Activated CD4-positive, alpha-beta T cell treated with anti-CD3 and anti-CD28 coated beads for 36 hours (primary cell): ENCODE data around the gene VAMP3. TPM values are rescaled to one million over a fixed set of nuclear protein-coding genes. Genes with fewer than 3 reads are reported as not detected.
"Not testable (repeated sequence)": the region's sequence is repeated elsewhere in the genome, so short reads cannot be mapped to it uniquely, and the experiment has no call there.

ENCODE experiments used
- ATAC-seq: fragments of 200-7000 bp; cut with Tn5 transposase; one replicate; pipeline ENCODE4 v1.10.0; 2021; ENCODE audit warnings: mild to moderate bottlenecking, moderate library complexity
- CTCF ChIA-PET: fragments of 350-600 bp; sonication (Branson Sonifier 250); formaldehyde crosslinking; loops from one replicate; lab custom pipeline; 2021; ENCODE audit warnings: antibody characterized with exemption; lab: Charles Lee
- POLR2A ChIA-PET: fragments of 350-600 bp; sonication (Branson Sonifier 250); formaldehyde crosslinking; loops from one replicate; lab custom pipeline; 2021; ENCODE audit warnings: antibody characterized with exemption, inconsistent platforms; lab: Charles Lee
- DNase-seq: peaks from one replicate; pipeline ENCODE4 v3.0.0-alpha.2; 2020
- H3K27ac Mint-ChIP-seq: one replicate; pipeline ENCODE4 v1.8.0; 2021; ENCODE audit warnings: mixed read lengths
- H3K27me3 Mint-ChIP-seq: one replicate; pipeline ENCODE4 v1.8.0; 2021; ENCODE audit warnings: mixed read lengths
- H3K36me3 Mint-ChIP-seq: one replicate; pipeline ENCODE4 v1.8.0; 2021; ENCODE audit warnings: low read depth, mixed read lengths
- H3K4me1 Mint-ChIP-seq: one replicate; pipeline ENCODE4 v1.8.0; 2021; ENCODE audit warnings: mixed read lengths
- H3K4me3 Mint-ChIP-seq: one replicate; pipeline ENCODE4 v1.8.0; 2021; ENCODE audit warnings: mild to moderate bottlenecking, moderate library complexity, mixed read lengths
- H3K9me3 Mint-ChIP-seq: one replicate; pipeline ENCODE4 v1.8.0; 2021; ENCODE audit warnings: low read depth, mixed read lengths
- intact Hi-C, 2 experiments: fragments of 100-400 bp; cut with DNase I in 1 of 2; cut with micrococcal nuclease in 1 of 2; formaldehyde crosslinking; loops; one replicate each; pipeline versions ENCODE4 v1.14.2 to v1.15.1; 2022 to 2024; cut with DNase I, micrococcal nuclease
- total RNA-seq, 2 experiments: library from RNA; stranded (reverse); gene quantifications; one replicate each; pipeline ENCODE4 v1.2.3, GENCODE V29; 2021

The VAMP3 gene
- total RNA-seq, 2 experiments from 2014 or later, result 16.8 to 17.4 TPM

DNA sequence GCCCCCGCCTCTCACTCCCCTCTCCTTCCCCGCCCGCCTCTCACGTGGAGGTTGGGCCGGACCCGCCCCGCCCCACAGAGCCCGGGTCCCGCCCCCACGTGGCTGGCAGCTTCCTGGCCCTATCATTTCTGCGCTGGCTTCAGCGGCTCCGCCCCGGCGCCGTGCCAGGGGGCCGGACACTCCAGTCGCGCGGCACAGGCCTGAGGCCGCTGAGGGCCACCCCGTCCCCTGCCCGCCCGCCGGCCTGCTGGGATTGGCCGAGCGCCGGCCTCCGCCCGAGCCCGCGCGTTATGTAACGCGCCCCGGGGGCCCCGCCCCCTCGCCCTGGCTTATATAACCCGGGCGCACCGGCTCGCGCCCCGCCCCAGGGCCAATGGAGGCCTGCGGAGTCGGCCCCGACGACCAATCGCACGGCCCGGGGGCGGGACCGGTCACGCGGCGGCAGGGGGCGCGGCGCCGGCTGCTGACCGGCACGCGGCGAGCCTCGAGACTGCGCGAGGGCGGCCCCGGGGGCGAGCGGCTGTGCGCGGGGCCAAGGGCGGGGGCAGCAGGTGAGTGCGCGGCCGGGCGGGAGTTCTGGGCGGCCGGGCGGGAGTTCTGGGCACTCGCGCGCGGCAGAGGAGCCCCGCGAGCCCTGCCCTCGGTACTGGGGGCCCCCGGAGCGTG is 12.9 kb downstream of the VAMP3 start, which contains the start of gene PER3:
PER3 (plus strand) TSS at position 466 of the 666 bp plus-strand sequence. CDS start 587 bp downstream, outside the sequence.
- Mint-ChIP-seq H3K27ac (no peak within 1 kb of the TSS), H3K4me3 (peak within 1 kb of the TSS; percentile 67), H3K27me3 (no peaks in the 10 kb centered on the region), H3K36me3 (peaks cover 13% of the 10 kb centered on the region), H3K4me1 (peaks cover 22% of the 10 kb centered on the region), H3K9me3 (no peaks in the 10 kb centered on the region)
- ATAC-seq, result peak; percentile 95
- intact Hi-C loops, result loop anchor here (1.0 to 5.0 kb wide), 6 partner anchors 13 to 999 kb away; partner anchors contain the start of genes PARK7 (in 2 of the 2), VAMP3 (in 2 of the 2) and CAMTA1 (in 1 of the 2)
- ChIA-PET CTCF (no interaction called here), POLR2A (no interaction called here)
- peak; percentile 92 for DNase-seq

DNA sequence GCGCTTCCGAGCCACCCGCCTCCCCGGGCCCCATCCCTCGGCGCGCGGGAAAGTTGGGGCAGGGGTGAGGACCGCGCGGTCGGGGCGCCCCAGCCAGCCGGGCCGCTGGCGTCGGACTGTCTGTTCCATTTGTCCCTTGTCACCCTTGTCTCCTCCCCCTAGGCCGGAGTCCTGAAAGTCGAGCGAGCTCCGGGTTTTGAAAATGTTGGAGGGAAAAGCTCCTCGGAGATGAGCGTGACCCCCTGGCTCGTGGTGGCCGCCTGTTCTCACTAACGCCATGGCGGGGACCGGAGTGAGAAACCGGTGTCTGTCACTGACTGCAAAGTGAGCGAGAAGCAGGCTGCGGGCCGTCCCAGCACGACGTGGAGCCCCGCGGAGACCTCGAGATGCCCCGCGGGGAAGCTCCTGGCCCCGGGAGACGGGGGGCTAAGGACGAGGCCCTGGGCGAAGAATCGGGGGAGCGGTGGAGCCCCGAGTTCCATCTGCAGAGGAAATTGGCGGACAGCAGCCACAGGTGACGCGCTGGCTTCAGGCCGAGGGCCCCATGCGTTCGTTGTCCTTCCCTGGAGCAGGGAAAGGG is 13.5 kb downstream of the VAMP3 start:
- intact Hi-C loops, result loop anchor here (1.0 to 5.0 kb wide), 2 partner anchors 178 to 999 kb away; partner anchors contain the start of genes CAMTA1 (in 1 of the 2) and PARK7 (in 1 of the 2)
- peak; percentile 16 for DNase-seq
- peaks cover 18% of the 10 kb centered on the region for H3K36me3 Mint-ChIP-seq
- peaks cover 22% of the 10 kb centered on the region for H3K4me1 Mint-ChIP-seq
- ChIA-PET POLR2A (no interaction called here), CTCF (no interaction called here)
- no peak for ATAC-seq
- H3K4me3 Mint-ChIP-seq, result peak overlapping the region; percentile 43
- H3K27me3 Mint-ChIP-seq, result no peaks in the 10 kb centered on the region
- no peaks in the 10 kb centered on the region for H3K9me3 Mint-ChIP-seq
- no peak overlapping the region for H3K27ac Mint-ChIP-seq

DNA sequence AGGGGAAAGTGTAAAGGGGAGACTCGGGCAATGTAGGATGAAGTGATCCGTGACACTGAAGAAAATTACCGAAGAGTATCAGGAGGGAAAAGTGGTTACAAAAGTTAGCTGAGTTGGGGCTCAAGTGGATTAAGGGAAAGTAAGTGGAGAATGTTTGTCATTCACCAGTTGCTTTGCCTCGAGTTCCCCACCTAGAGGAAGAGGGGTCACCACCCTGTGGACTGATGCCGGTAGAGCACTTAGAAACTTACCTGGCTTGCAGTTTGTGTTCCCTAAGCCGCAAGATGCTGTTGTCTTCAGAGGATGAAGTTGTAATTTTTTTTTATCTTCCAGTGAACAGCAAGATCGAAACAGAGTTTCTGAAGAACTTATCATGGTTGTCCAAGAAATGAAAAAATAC is 14.0 kb downstream of the VAMP3 start:
- intact Hi-C loops, result no loop called here
- CTCF ChIA-PET, result no interaction called here
- DNase-seq, result no peak
- Mint-ChIP-seq H3K36me3 (peaks cover 23% of the 10 kb centered on the region), H3K27ac (no peak overlapping the region), H3K4me3 (peak overlapping the region; percentile 43), H3K9me3 (peaks cover 4% of the 10 kb centered on the region), H3K27me3 (no peaks in the 10 kb centered on the region), H3K4me1 (peaks cover 22% of the 10 kb centered on the region)
- no peak for ATAC-seq
- POLR2A ChIA-PET, result no interaction called here

DNA sequence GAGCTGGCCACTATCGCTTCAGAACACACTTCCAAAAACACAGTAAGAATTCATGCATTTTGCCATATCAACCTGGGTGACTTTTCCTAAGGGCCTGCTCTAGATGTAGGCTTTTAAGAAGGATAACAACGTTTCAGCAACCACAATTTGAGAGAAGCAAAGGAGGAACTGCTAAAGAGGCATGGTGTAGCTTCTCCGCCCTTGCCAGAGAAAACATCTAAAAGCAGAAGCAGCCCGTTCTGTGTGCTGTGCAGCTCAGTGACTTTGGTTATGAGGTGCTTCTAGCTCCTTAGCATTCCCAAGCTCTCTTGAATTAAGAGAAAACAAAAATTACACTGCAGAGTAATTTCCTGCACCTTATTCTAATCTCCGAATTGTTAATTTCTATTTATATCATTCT is 15.7 kb downstream of the VAMP3 start:
- POLR2A ChIA-PET, result no interaction called here
- DNase-seq, result no peak
- Mint-ChIP-seq H3K4me1 (peaks cover 16% of the 10 kb centered on the region), H3K36me3 (peaks cover 27% of the 10 kb centered on the region), H3K27ac (no peak overlapping the region), H3K27me3 (no peaks in the 10 kb centered on the region), H3K9me3 (peaks cover 12% of the 10 kb centered on the region), H3K4me3 (no peak overlapping the region)
- ATAC-seq, result no peak
- CTCF ChIA-PET, result interaction anchor here (0.8 to 2.3 kb wide), 5 partner anchors 12 to 117 kb away, joined by 3 to 7 read pairs (median 4); no protein-coding TSS in a partner anchor
- intact Hi-C loops, result no loop called here

DNA sequence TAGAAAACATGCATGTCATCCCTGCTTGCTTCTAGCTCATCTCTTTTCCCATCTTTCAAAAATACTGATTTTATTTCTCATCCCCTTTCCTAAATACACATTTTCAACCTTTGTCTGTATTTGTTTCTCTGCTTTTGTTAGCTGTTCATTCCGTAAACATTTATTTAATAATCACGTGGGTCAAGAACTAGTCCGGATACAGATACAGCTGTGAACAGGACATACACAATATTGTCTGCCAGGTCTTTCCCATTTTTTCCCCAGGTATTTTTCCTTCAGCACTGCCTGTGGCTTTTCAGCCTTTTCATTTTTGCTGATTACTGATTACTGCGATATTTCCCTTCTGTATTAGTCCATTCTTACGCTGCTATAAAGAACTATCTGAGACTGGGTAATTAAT is 18.7 kb downstream of the VAMP3 start:
- no peak for DNase-seq
- ATAC-seq, result no peak
- ChIA-PET POLR2A (no interaction called here), CTCF (interaction anchor here (0.7 to 1.0 kb wide), 2 partner anchors 38 to 83 kb away, joined by 3 to 4 read pairs; no protein-coding TSS in a partner anchor)
- Mint-ChIP-seq H3K27ac (no peak overlapping the region), H3K4me1 (peaks cover 3% of the 10 kb centered on the region), H3K4me3 (no peak overlapping the region), H3K9me3 (peaks cover 12% of the 10 kb centered on the region), H3K27me3 (no peaks in the 10 kb centered on the region), H3K36me3 (peaks cover 29% of the 10 kb centered on the region)
- intact Hi-C loops, result no loop called here

DNA sequence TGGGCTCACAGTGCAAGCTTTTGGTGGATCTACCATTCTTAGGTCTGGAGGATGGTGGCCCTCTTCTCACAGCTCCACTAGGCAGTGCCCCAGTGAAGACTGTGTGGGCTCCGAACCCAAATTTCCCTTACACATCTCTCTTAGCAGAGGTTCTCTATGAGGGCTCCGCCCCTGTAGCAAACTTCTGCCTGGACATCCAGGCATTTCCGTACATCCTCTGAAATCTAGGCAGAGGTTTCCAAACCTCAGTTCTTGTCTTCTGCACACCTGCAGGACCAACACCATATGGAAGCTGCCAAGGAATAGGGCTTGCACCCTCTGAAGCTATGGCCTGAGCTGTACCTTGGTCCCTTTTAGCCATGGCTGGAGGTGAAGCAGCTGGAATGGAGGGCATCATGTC is 19.9 kb downstream of the VAMP3 start:
- H3K4me1 Mint-ChIP-seq, POLR2A ChIA-PET, H3K4me3 Mint-ChIP-seq, ATAC-seq, H3K27me3 Mint-ChIP-seq, H3K27ac Mint-ChIP-seq, intact Hi-C loops: not testable (repeated sequence)
- Mint-ChIP-seq H3K9me3 (peaks cover 12% of the 10 kb centered on the region), H3K36me3 (peaks cover 29% of the 10 kb centered on the region)
- CTCF ChIA-PET, result interaction anchor here (0.6 kb wide), 1 partner anchor 135 kb away, joined by 3 read pairs; no protein-coding TSS in a partner anchor
- peak; percentile 9 for DNase-seq

DNA sequence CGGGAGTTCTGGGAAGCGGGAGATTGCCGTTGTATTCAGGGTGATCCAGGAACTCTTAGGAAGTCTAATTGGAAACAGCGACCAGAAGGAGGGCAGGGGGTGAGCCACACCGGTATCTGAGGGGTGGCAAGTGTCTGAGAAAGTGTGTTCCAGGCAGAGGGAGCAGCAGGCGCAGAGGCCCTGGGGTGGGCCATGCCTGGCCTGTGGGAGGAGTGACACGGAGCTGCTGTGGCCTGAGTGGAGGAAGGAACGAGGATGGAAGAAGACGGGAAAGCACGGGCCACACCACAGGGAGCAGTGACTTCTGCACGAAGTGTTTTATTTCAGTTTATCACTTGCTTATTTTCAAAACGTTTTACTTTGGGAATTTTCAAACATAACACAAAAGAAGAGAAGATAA is 24.3 kb downstream of the VAMP3 start:
- Mint-ChIP-seq H3K27ac (no peak overlapping the region), H3K4me3 (no peak overlapping the region), H3K9me3 (peaks cover 6% of the 10 kb centered on the region), H3K27me3 (no peaks in the 10 kb centered on the region), H3K36me3 (peaks cover 14% of the 10 kb centered on the region), H3K4me1 (no peaks in the 10 kb centered on the region)
- CTCF ChIA-PET, result interaction anchor here (0.5 kb wide), 1 partner anchor 678 kb away, joined by 3 read pairs; no protein-coding TSS in a partner anchor
- ATAC-seq (no peak), DNase-seq (no peak)
- POLR2A ChIA-PET, result no interaction called here
- intact Hi-C loops, result no loop called here

DNA sequence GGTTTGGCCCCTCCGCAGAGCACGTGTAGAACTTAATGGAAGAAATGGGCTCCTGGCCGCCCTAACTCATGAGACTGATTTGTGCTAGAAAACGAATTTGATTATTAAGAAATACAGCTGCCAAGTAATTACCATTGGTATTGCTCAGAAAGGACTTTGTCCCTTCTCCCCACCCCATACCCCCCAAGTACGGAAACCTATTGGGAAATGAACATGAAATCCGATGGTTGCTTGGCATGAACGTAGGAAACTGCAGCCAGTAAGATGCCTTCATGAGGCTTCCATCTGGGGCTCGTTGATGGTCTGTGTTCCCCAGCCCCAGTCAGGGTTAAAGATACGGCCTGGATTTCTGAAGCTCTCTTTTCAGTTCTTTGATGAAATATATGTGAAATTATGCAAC is 34.4 kb downstream of the VAMP3 start:
- intact Hi-C loops, result loop anchor here in 1 of 2 experiments (10.0 kb wide), 1 partner anchor 539 kb away; no protein-coding TSS in a partner anchor
- H3K27me3 Mint-ChIP-seq, result no peaks in the 10 kb centered on the region
- H3K4me3 Mint-ChIP-seq, result no peak overlapping the region
- DNase-seq (no peak), ATAC-seq (no peak)
- ChIA-PET POLR2A (no interaction called here), CTCF (no interaction called here)
- no peaks in the 10 kb centered on the region for H3K4me1 Mint-ChIP-seq
- H3K9me3 Mint-ChIP-seq, result no peaks in the 10 kb centered on the region
- peaks cover 9% of the 10 kb centered on the region for H3K36me3 Mint-ChIP-seq
- H3K27ac Mint-ChIP-seq, result no peak overlapping the region

DNA sequence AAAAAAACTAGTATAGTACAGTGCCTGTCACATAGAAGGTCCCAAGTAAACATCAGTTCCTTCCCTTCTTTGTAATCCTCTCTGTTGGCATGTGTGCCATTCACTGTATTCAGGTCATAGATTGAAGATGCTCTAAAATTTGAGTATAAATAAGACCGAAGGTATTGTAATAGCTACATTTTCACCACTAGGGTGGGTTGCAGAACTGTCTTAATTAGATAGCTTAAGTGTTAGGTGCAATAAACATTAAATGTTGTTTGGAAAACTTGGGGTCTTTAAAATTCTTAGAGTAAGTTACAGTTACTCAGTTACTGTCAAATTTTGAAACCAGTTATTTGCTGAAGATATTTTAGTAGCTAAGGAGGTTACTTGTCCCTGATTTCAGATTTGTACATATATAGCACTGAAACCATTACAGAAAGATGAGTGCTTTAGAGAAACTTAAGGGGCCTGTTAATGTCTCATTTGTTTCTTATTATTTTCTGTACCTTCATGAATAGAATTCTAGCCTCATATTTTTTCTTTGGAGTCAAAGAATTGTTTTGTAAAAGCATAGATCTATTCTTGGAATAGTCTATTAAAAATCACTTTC is 37.3 kb downstream of the VAMP3 start:
- ATAC-seq (peak; percentile 70), DNase-seq (no peak)
- H3K4me1 Mint-ChIP-seq, result no peaks in the 10 kb centered on the region
- CTCF ChIA-PET, result interaction anchor here (0.6 to 1.6 kb wide), 13 partner anchors 9 to 171 kb away, joined by 3 to 8 read pairs (median 5); no protein-coding TSS in a partner anchor
- POLR2A ChIA-PET, result no interaction called here
- no peak overlapping the region for H3K27ac Mint-ChIP-seq
- H3K36me3 Mint-ChIP-seq, result peaks cover 21% of the 10 kb centered on the region
- intact Hi-C loops, result loop anchor here (1.0 to 10.0 kb wide), 2 partner anchors 94 to 536 kb away; no protein-coding TSS in a partner anchor
- no peak overlapping the region for H3K4me3 Mint-ChIP-seq
- no peaks in the 10 kb centered on the region for H3K27me3 Mint-ChIP-seq
- H3K9me3 Mint-ChIP-seq, result peaks cover 5% of the 10 kb centered on the region

DNA sequence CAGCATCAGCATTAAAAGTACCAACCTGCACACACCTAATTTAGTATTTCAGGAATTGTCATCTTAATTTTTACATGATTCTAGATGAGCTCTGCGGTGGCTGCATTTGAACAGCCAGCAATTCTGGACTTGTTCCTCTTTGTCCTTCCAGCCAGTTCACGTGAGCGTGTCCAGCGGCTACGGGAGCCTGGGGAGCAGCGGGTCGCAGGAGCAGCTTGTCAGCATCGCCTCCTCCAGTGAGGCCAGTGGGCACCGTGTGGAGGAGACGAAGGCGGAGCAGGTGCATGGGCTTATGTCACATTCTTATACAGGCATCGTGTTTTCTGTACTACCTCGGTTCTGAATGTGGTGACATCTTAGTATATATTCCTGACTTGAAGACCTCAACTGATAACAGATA is 38.6 kb downstream of the VAMP3 start:
- Mint-ChIP-seq H3K36me3 (peaks cover 30% of the 10 kb centered on the region), H3K9me3 (peaks cover 14% of the 10 kb centered on the region), H3K4me3 (no peak overlapping the region), H3K27me3 (no peaks in the 10 kb centered on the region), H3K4me1 (no peaks in the 10 kb centered on the region), H3K27ac (no peak overlapping the region)
- ChIA-PET CTCF (interaction anchor here (0.6 to 0.8 kb wide), 2 partner anchors 131 to 515 kb away, joined by 3 read pairs; partner anchors contain the start of gene TNFRSF9), POLR2A (no interaction called here)
- ATAC-seq, result no peak
- intact Hi-C loops, result loop anchor here in 1 of 2 experiments (10.0 kb wide), 1 partner anchor 535 kb away; no protein-coding TSS in a partner anchor
- DNase-seq, result no peak

DNA sequence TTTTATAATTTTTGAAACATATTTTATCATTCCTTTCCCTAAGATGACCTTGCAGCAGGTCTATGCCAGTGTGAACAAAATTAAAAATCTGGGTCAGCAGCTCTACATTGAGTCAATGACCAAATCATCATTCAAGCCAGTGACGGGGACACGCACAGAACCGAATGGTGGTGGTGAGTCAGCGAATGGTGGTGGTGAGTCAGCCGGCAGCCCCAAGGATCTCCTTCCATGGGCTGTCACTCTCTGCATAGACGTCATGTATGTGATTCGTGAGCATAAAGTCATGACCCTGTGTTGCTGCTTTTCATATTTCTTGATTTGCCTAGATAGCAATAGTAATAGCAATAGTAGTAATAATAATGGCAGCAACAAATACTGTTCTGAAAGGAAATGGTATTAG is 39.3 kb downstream of the VAMP3 start:
- ChIA-PET CTCF (interaction anchor here (0.5 to 0.6 kb wide), 2 partner anchors 10 to 130 kb away, joined by 3 to 5 read pairs; partner anchors contain the start of gene TNFRSF9), POLR2A (no interaction called here)
- peaks cover 14% of the 10 kb centered on the region for H3K9me3 Mint-ChIP-seq
- no peaks in the 10 kb centered on the region for H3K27me3 Mint-ChIP-seq
- peaks cover 25% of the 10 kb centered on the region for H3K36me3 Mint-ChIP-seq
- no peaks in the 10 kb centered on the region for H3K4me1 Mint-ChIP-seq
- no peak overlapping the region for H3K27ac Mint-ChIP-seq
- H3K4me3 Mint-ChIP-seq, result no peak overlapping the region
- intact Hi-C loops, result no loop called here
- peak; percentile 59 for DNase-seq
- peak; percentile 55 for ATAC-seq
